GM21825 (cell line): ENCODE data around the gene PPIP5K2.
"Not testable (repeated sequence)": the region's sequence is repeated elsewhere in the genome, so short reads cannot be mapped to it uniquely, and the experiment has no call there.

Experiments used
- ATAC-seq: cut with Tn5 transposase; IDR thresholded peaks from one replicate; pipeline ENCODE4 v1.9.1; 2021; ENCODE audit warnings: mild to moderate bottlenecking, moderate library complexity; ENCODE audit not compliant: unreplicated experiment

PPIP5K2 gene

GRCh38 chr5:103119765-103120606, at the start of gene PPIP5K2, which contains the start of gene GIN1:
Gene PPIP5K2 (plus strand): TSS chr5:103120301. CDS start chr5:103129590, 9,289 bp downstream.
Gene GIN1 (minus strand): TSS chr5:103120138. CDS start chr5:103108707, 11,431 bp downstream.
- ATAC-seq = peak; percentile 94

- not testable (repeated sequence) for ATAC-seq
These were observed 46.6 kb upstream of the PPIP5K2 start for GRCh38 chr5:103073500-103073899.

GRCh38 chr5:103075442-103075841, 44.7 kb upstream of the PPIP5K2 start:
- ATAC-seq = no peak

GRCh38 chr5:103079796-103080195, 40.3 kb upstream of the PPIP5K2 start:
- no peak for ATAC-seq

- ATAC-seq = no peak
These were observed 33.6 kb upstream of the PPIP5K2 start for GRCh38 chr5:103086547-103086946.

- no peak for ATAC-seq
These were observed 30.8 kb upstream of the PPIP5K2 start for GRCh38 chr5:103089272-103089671.

- ATAC-seq = no peak
These were observed 29.3 kb upstream of the PPIP5K2 start for GRCh38 chr5:103090791-103091190.

- no peak for ATAC-seq
These were observed 27.4 kb upstream of the PPIP5K2 start for GRCh38 chr5:103092676-103093075.

GRCh38 chr5:103093727-103094126, 26.4 kb upstream of the PPIP5K2 start:
- no peak for ATAC-seq

- no peak for ATAC-seq
These were observed 25.4 kb upstream of the PPIP5K2 start for GRCh38 chr5:103094737-103095136.

- ATAC-seq = no peak
These were observed 21.1 kb upstream of the PPIP5K2 start for GRCh38 chr5:103098993-103099392.

GRCh38 chr5:103101079-103101750, 18.9 kb upstream of the PPIP5K2 start:
- ATAC-seq = no peak

GRCh38 chr5:103102234-103102633, 17.9 kb upstream of the PPIP5K2 start:
- no peak for ATAC-seq

- ATAC-seq = no peak
These were observed 12.0 kb upstream of the PPIP5K2 start for GRCh38 chr5:103108086-103108485.

GRCh38 chr5:103109277-103109676, 10.8 kb upstream of the PPIP5K2 start:
- no peak for ATAC-seq

GRCh38 chr5:103110403-103110802, 9.7 kb upstream of the PPIP5K2 start:
- ATAC-seq = no peak

GRCh38 chr5:103111468-103111867, 8.6 kb upstream of the PPIP5K2 start:
- ATAC-seq = no peak

GRCh38 chr5:103112910-103113309, 7.2 kb upstream of the PPIP5K2 start:
- ATAC-seq = no peak

GRCh38 chr5:103114440-103114839, 5.7 kb upstream of the PPIP5K2 start:
- no peak for ATAC-seq

GRCh38 chr5:103117471-103117991, 2.6 kb upstream of the PPIP5K2 start:
- no peak for ATAC-seq

- ATAC-seq = no peak
These were observed 884 bp upstream of the PPIP5K2 start for GRCh38 chr5:103119070-103119764.
